Tibial nerve (tissue), 4 donors: ENCODE data around the gene VASH1. TPM values are rescaled to one million over a fixed set of nuclear protein-coding genes. Genes with fewer than 3 reads are reported as not detected.

ENCODE experiments used
- DNase-seq, 2 donors: peaks; one replicate each; pipeline ENCODE4 v3.0.0-alpha.2; 2019; ENCODE audit warnings: low spot score in 2 of 2
- H3K27ac ChIP-seq, 4 donors: fragments of 200-600 bp; sonication (generic) in 3 of 4; one replicate each; pipeline ENCODE4 v1.5.1; 2017 to 2019; ENCODE audit warnings: mild to moderate bottlenecking in 1 of 4
- H3K27me3 ChIP-seq, 2 donors: fragments of 200-600 bp; sonication (generic) in 1 of 2; one replicate each; pipeline versions ENCODE4 v1.5.1 to v1.6.0; 2017 to 2019
- H3K36me3 ChIP-seq, 3 donors: fragments of 200-600 bp; sonication (generic); one replicate each; pipeline ENCODE4 v1.5.1; 2018 to 2019
- H3K4me1 ChIP-seq, 4 donors: fragments of 200-600 bp; sonication (generic) in 3 of 4; one replicate each; pipeline ENCODE4 v1.5.1; 2017 to 2019
- H3K4me3 ChIP-seq, 4 donors: fragments of 200-600 bp; sonication (generic) in 3 of 4; one replicate each; pipeline ENCODE4 v1.5.1; 2017 to 2019; ENCODE audit warnings: mild to moderate bottlenecking in 1 of 4, moderate library complexity in 1 of 4
- H3K9me3 ChIP-seq, 4 donors: fragments of 200-600 bp; sonication (generic) in 3 of 4; one replicate each; pipeline ENCODE4 v1.5.1; 2017 to 2019
- EP300 ChIP-seq, 2 donors: sonication (generic); formaldehyde crosslinking; IDR thresholded peaks; one replicate each; pipeline ENCODE4 v1.6.1; 2017; ENCODE audit warnings: antibody characterized with exemption in 2 of 2, mild to moderate bottlenecking in 1 of 2
- POLR2A ChIP-seq, 2 donors: fragments of 450-650 bp; IDR thresholded peaks; one replicate each; pipeline ENCODE4 v1.6.1; 2017; ENCODE audit warnings: antibody characterized with exemption in 2 of 2, mild to moderate bottlenecking in 2 of 2, moderate library complexity in 2 of 2
- WGBS, 2 donors: methylation state at CpG; one replicate each; pipeline ENCODE4 v1.1.5; 2018; 5-methylcytosine and 5-hydroxymethylcytosine counted together
- total RNA-seq, 4 donors: library from RNA; depleted of rRNA; stranded (reverse); fragments of >200 nt; gene quantifications; one replicate each; pipeline ENCODE4 v1.1.0, GENCODE V29; 2016
- TF ChIP-seq, protein P1 (sequence below), 5 experiments: fragments of 200-600 bp in 3 of 5; fragments of 450-650 bp in 2 of 5; sonication (generic) in 3 of 5; IDR thresholded peaks; one replicate each; pipeline ENCODE4 v1.5.1; 2016 to 2019; ENCODE audit warnings: antibody characterized with exemption in 5 of 5, mild to moderate bottlenecking in 3 of 5, moderate library complexity in 2 of 5

Gene VASH1
- total RNA-seq, 4 donors from 2014 or later = 13.8 to 24.7 (median 18.6) TPM

DNA sequence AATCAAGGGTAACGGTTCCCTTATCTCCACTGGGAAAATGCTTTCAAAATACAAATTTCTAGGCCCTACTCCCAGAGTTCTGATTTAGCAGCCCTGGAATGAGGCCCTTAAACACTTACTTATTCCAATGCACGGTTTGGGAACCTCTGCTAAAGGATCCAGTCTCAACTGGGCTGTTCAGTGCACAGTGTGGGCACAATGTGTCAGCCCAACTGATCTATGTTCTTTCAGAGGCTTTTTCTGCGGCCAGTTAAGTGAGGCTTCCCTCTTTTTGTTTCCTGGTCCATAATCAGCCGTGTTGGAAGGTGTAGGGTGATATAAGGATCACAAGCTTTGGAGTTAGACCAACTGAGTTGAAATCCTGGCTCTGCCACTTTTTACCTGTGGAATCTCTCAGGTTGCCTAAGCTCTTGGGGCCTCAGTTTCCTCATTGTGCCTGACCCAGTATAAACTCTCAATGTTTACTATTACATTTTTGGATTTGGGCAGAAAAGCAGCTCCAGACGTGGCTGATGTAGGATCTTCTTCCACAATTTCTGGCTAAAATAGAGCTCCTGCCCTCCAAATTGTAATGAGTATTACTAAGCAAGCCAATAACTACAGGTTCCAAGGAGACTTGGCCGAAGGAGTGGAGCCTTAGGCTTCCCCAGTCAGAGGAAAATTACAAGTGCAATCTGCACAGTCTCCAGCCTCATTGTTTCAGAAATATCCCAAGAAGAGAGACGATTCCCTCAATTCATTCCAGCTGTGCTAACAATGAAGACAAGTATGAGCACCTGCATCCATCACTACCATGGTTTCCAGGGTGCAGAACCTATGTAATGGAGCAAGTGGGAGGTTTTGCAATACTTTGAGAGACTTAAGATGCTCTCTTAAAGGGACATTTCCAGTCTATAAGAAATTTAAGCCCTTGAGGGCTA is 53.7 kb downstream of the VASH1 start:
- TF ChIP-seq EP300 (IDR thresholded peaks at IDR 0.05) (no peak), POLR2A (IDR thresholded peaks at IDR 0.05) (no peak)
- TF ChIP-seq, protein P1, sequence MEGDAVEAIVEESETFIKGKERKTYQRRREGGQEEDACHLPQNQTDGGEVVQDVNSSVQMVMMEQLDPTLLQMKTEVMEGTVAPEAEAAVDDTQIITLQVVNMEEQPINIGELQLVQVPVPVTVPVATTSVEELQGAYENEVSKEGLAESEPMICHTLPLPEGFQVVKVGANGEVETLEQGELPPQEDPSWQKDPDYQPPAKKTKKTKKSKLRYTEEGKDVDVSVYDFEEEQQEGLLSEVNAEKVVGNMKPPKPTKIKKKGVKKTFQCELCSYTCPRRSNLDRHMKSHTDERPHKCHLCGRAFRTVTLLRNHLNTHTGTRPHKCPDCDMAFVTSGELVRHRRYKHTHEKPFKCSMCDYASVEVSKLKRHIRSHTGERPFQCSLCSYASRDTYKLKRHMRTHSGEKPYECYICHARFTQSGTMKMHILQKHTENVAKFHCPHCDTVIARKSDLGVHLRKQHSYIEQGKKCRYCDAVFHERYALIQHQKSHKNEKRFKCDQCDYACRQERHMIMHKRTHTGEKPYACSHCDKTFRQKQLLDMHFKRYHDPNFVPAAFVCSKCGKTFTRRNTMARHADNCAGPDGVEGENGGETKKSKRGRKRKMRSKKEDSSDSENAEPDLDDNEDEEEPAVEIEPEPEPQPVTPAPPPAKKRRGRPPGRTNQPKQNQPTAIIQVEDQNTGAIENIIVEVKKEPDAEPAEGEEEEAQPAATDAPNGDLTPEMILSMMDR (IDR thresholded peaks at IDR 0.05) = no peak

DNA sequence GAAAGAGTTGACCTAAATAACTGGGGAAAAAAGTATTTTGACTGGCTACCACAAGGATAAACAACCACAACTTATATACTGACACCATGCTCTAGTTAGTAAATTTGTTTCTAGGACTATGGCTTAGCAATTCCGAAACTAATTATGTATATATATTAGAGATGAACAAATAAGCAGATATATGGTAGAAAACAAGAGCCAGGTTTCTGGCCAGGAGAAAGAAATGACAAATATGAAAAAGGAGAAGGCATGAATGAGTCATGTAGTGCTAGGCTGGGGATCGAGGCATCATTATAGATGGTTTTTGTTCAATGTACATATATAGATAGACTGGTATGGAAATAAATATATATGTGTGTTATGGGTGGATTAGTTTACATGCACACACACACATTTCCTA is 59.4 kb downstream of the VASH1 start:
- Histone ChIP-seq H3K4me1 (no peaks in the 10 kb centered on the region), H3K36me3 (no peaks in the 10 kb centered on the region), H3K27ac (no peak overlapping the region), H3K27me3 (no peaks in the 10 kb centered on the region), H3K4me3 (no peak overlapping the region), H3K9me3 (no peaks in the 10 kb centered on the region)
- TF ChIP-seq, protein P1 (IDR thresholded peaks at IDR 0.05) = no peak
- no peak for TF ChIP-seq EP300 (IDR thresholded peaks at IDR 0.05)
- no peak for TF ChIP-seq POLR2A (IDR thresholded peaks at IDR 0.05)
- DNase-seq = no peak
- WGBS, 2 donors = 83 to 92% methylated on average over 2 of the region's 2 CpGs

More for the DNA sequence above, 53.7 kb downstream of the VASH1 start:
- H3K27ac ChIP-seq = peak overlapping the region in 1 of 4 donors; percentile 60
- no peaks in the 10 kb centered on the region for H3K9me3 ChIP-seq
- DNase-seq = no peak
- no peaks in the 10 kb centered on the region for H3K27me3 ChIP-seq
- WGBS, 2 donors = 58 to 64% methylated on average over 7 of the region's 7 CpGs
- H3K4me1 ChIP-seq = peaks cover 0 to 32% (median 9%) of the 10 kb centered on the region in 4 donors
- no peak overlapping the region for H3K4me3 ChIP-seq
- H3K36me3 ChIP-seq = no peaks in the 10 kb centered on the region

DNA sequence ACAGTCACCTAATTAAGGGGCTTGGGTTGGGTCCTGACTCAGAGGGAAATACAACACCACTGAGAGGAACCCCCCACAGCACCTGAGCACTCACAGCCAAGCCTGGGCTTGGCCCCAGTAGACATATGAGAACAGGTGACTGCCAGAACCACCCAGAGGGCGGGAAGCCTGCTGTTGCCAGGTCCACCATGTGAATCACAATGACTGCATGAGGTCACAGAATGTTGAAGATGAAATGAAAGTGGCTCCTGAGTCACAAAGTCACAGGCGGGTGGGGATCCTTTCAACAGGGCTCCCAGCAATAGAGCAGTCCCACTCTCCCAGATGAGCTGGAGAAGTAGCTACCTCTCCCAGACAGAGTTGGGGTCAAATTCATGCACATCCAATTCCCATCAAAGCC is 64.9 kb downstream of the VASH1 start, which contains the start of gene LRRC74A:
Gene LRRC74A, plus strand, starts transcription at position 287 of the 400 bp plus-strand sequence. CDS start 290 bp downstream, outside the sequence.
- Histone ChIP-seq H3K4me1 (peaks cover 0 to 39% (median 24%) of the 10 kb centered on the region in 4 donors), H3K36me3 (no peaks in the 10 kb centered on the region), H3K27me3 (no peaks in the 10 kb centered on the region), H3K27ac (peak within 1 kb of the TSS in 2 of 4 donors; percentile 81 to 85), H3K4me3 (no peak within 1 kb of the TSS), H3K9me3 (no peaks in the 10 kb centered on the region)
- TF ChIP-seq EP300 (IDR thresholded peaks at IDR 0.05) (no peak), POLR2A (IDR thresholded peaks at IDR 0.05) (no peak)
- TF ChIP-seq, protein P1 (IDR thresholded peaks at IDR 0.05) = no peak
- no peak for DNase-seq
- WGBS, 2 donors = 94 to 100% methylated on average over 2 of the region's 2 CpGs

DNA sequence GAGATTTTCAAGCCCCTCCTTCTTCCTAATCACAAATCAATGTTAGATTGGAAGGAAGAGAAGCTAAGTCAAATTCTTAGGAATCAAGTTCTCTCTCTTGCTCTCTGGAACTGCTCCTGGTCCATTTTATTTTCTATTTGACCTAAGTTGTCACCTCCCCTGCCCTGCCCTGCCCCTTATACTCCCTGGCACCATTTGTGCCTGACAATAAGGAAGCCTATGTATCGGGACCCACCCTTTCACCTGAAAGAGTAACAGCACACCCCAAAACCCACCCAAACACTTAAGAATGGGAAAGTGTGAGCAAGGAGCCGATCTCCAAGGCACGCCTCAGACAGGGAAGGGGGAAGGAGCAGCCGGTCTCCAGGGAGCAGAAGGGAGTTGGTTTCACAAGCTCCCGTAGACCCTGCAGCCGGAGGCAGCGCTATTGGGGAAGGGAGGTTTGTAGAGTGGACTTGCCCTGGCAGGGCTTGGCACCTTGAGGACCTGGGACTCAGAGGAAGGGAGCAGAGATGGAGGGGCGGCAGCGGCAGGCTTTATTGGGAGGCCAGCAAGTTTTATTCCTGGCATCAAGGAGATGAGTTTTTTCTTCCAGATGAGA is 66.5 kb downstream of the VASH1 start:
- 33 to 64% methylated on average over 9 of the region's 9 CpGs for WGBS, 2 donors
- Histone ChIP-seq H3K9me3 (no peaks in the 10 kb centered on the region), H3K27ac (peak overlapping the region; percentile 28 to 85 (median 78)), H3K4me3 (peak overlapping the region in 2 of 4 donors; percentile 26 to 29), H3K27me3 (no peaks in the 10 kb centered on the region), H3K36me3 (no peaks in the 10 kb centered on the region), H3K4me1 (peaks cover 0 to 47% (median 27%) of the 10 kb centered on the region in 4 donors)
- no peak for DNase-seq
- TF ChIP-seq, protein P1 (IDR thresholded peaks at IDR 0.05) = no peak
- TF ChIP-seq EP300 (IDR thresholded peaks at IDR 0.05) = no peak
- no peak for TF ChIP-seq POLR2A (IDR thresholded peaks at IDR 0.05)
